ENCODE results near the gene CLSTN1. TPM values are rescaled to one million over a fixed set of nuclear protein-coding genes. Genes with fewer than 3 reads are reported as not detected.
A peak's percentile ranks its signal among the peaks of the same experiment; 100 is the strongest.

CLSTN1 gene
- total RNA-seq, 1 donor from 2014 or later = 130 TPM

- H3K4me1 Mint-ChIP-seq (ENCODE audit: low read depth) = peaks cover 4% of the 10 kb centered on the region
- H3K27ac Mint-ChIP-seq = no peak overlapping the region
- no peak for DNase-seq (ENCODE audit: low spot score, unreplicated experiment)
- TF ChIP-seq CTCF (IDR thresholded peaks at IDR 0.05; ENCODE audit: unreplicated experiment) = no peak
- H3K36me3 Mint-ChIP-seq (ENCODE audit: insufficient read depth) = peaks cover 8% of the 10 kb centered on the region
- H3K27me3 Mint-ChIP-seq = no peaks in the 10 kb centered on the region
- H3K4me3 Mint-ChIP-seq (ENCODE audit: low read depth) = no peak overlapping the region
- peaks cover 6% of the 10 kb centered on the region for H3K9me3 Mint-ChIP-seq (ENCODE audit: low read depth)
These were observed 124.4 kb downstream of the CLSTN1 start for GRCh38 chr1:9699361-9699760.

DNA sequence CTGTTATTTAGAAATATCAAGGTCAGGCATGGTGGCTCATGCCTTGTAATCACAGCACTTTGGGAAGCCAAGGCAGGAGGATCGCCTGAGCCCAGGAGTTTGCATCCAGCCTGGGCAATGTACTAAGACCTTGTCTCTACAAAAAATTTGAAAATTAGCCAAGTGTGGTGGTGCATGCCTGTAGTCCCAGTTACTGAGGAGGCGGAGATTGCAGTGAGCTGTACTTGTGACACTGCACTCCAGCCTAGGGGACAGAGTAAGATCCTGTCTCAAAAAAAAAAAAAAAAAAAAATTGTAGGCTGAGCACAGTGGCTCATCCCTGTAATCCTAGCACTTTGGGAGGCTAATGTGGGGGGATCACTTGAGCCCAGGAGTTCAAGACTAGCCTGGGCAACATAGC lies 127.0 kb downstream of the CLSTN1 start:
- Mint-ChIP-seq H3K9me3 (ENCODE audit: low read depth) (no peaks in the 10 kb centered on the region), H3K4me3 (ENCODE audit: low read depth) (no peak overlapping the region), H3K36me3 (ENCODE audit: insufficient read depth) (peaks cover 5% of the 10 kb centered on the region), H3K27me3 (no peaks in the 10 kb centered on the region), H3K4me1 (ENCODE audit: low read depth) (peaks cover 4% of the 10 kb centered on the region), H3K27ac (no peak overlapping the region)
- no peak for TF ChIP-seq CTCF (IDR thresholded peaks at IDR 0.05; ENCODE audit: unreplicated experiment)
- DNase-seq (ENCODE audit: low spot score, unreplicated experiment) = no peak

DNA sequence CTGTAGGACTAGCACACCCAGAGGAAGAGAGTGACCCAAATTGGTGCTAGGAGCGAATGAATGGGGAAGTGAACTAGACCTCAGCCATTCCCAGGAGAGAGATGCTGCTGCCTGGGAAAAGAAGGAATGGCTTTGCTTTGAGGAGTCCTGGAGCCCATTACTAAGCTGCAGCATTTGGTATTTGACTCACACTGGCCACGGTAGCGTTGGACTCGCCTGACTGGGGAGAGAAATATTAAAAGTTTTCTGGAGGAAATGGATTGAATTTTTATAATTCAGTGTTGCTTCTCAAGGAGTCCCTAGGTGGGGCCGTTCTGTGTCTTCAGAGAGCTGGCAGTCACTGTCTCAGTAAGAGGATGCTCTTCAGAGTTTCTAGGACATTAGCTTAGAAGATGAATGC lies 132.1 kb downstream of the CLSTN1 start:
- Mint-ChIP-seq H3K27me3 (peaks cover 31% of the 10 kb centered on the region), H3K27ac (no peak overlapping the region), H3K4me3 (ENCODE audit: low read depth) (no peak overlapping the region), H3K36me3 (ENCODE audit: insufficient read depth) (peaks cover 3% of the 10 kb centered on the region), H3K9me3 (ENCODE audit: low read depth) (no peaks in the 10 kb centered on the region), H3K4me1 (ENCODE audit: low read depth) (peaks cover 8% of the 10 kb centered on the region)
- no peak for DNase-seq (ENCODE audit: low spot score, unreplicated experiment)
- TF ChIP-seq CTCF (IDR thresholded peaks at IDR 0.05; ENCODE audit: unreplicated experiment) = no peak

DNA sequence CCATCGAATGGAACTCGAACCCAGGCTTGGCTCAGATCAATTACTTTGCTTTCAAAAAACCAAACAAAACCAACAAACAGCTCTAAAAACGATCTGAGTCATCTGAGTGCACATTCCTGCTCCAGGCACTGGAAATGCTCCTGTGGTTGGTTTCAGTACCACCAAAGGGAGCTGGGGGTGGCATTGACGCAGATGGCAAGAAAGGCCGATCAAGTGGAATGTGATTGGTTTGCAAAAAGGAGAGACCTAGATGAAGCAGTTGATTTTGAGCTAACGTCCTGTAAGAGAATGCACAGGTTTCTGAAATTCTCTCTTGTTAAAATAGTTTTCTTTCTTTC lies 132.7 kb downstream of the CLSTN1 start:
- no peak overlapping the region for H3K4me3 Mint-ChIP-seq (ENCODE audit: low read depth)
- no peak for TF ChIP-seq CTCF (IDR thresholded peaks at IDR 0.05; ENCODE audit: unreplicated experiment)
- no peaks in the 10 kb centered on the region for H3K9me3 Mint-ChIP-seq (ENCODE audit: low read depth)
- peaks cover 3% of the 10 kb centered on the region for H3K36me3 Mint-ChIP-seq (ENCODE audit: insufficient read depth)
- peaks cover 8% of the 10 kb centered on the region for H3K4me1 Mint-ChIP-seq (ENCODE audit: low read depth)
- H3K27ac Mint-ChIP-seq = no peak overlapping the region
- no peak for DNase-seq (ENCODE audit: low spot score, unreplicated experiment)
- peaks cover 34% of the 10 kb centered on the region for H3K27me3 Mint-ChIP-seq

DNA sequence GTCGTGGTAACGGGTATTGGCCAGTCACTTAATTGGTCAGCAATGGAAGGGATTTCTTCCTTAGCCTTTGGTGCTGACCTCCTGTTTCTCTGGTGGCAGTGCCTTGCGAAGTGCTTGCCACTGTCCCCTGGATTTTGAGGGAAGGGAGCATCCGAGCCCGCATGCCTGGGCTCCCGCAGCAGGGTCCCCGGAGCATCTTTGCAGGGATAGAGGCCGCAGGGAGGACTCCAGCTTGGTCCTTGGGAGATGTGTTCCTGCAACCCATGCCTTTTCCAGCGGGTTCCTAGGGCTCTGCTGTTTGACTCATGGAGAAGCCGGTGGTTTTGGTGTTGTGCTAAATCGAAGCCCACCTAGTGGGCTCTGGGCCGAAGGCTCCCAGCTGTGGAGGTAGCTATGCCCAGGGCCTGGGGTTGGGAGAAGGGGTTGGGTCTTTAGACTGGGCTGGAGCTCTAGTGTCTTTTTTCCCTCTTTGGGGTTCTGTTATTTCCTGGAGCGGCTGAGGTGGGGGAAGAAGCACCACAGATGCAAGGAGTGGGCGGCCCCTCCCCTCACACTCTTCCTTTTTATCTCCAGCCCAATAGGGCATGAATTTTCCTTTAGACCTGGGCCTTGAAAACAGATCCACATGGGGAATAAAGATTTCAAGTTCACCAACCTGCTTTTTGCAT lies 133.2 kb downstream of the CLSTN1 start:
- H3K27ac Mint-ChIP-seq = peak overlapping the region; percentile 95
- peak overlapping the region; percentile 85 for H3K4me3 Mint-ChIP-seq (ENCODE audit: low read depth)
- no peak for DNase-seq (ENCODE audit: low spot score, unreplicated experiment)
- peaks cover 3% of the 10 kb centered on the region for H3K36me3 Mint-ChIP-seq (ENCODE audit: insufficient read depth)
- no peaks in the 10 kb centered on the region for H3K9me3 Mint-ChIP-seq (ENCODE audit: low read depth)
- H3K4me1 Mint-ChIP-seq (ENCODE audit: low read depth) = peaks cover 8% of the 10 kb centered on the region
- H3K27me3 Mint-ChIP-seq = peaks cover 34% of the 10 kb centered on the region
- no peak for TF ChIP-seq CTCF (IDR thresholded peaks at IDR 0.05; ENCODE audit: unreplicated experiment)
